Ishikawa (cell line): Measurements from ENCODE around the gene PSME2.

ENCODE experiments used
- CEBPB ChIP-seq: IDR thresholded peaks from 2 replicates; pipeline ENCODE4 v1.6.1; 2012
- CREB1 ChIP-seq: IDR thresholded peaks from 2 replicates; pipeline ENCODE4 v1.6.1; 2012; ENCODE audit warnings: low read depth
- EP300 ChIP-seq: IDR thresholded peaks from 2 replicates; pipeline ENCODE4 v1.6.1; 2012; ENCODE audit warnings: borderline replicate concordance
- RAD21 ChIP-seq: IDR thresholded peaks from 2 replicates; pipeline ENCODE4 v1.6.1; 2012; ENCODE audit warnings: low read depth
- TAF1 ChIP-seq: IDR thresholded peaks from 2 replicates; pipeline ENCODE4 v1.6.1; 2012; ENCODE audit warnings: low read depth, mild to moderate bottlenecking
- YY1 ChIP-seq: IDR thresholded peaks from 2 replicates; pipeline ENCODE4 v1.6.1; 2012; ENCODE audit warnings: low read depth
- TF ChIP-seq, protein P1 (sequence below): IDR thresholded peaks from 2 replicates; pipeline ENCODE4 v1.6.1; 2012

DNA sequence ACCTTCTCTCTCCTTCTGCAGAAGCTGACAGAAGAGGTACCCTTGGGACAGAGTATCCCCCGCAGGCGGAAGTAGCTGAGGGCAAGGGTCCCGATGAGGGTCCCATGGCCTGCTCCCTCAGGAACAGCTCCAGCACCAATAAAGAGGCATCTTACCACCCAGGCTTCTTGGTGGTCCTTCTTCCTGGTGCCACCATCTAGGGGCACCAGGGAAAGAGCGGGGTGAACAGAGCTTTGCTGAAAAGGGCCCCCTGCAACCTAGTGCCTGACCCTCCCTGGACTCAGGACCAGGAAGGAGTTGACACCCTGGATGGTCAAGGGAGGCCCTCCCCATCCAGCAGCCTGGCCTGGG lies 14.1 kb upstream of the PSME2 start:
- no peak for TF ChIP-seq EP300
- TF ChIP-seq TAF1: no peak
- TF ChIP-seq, protein P1, sequence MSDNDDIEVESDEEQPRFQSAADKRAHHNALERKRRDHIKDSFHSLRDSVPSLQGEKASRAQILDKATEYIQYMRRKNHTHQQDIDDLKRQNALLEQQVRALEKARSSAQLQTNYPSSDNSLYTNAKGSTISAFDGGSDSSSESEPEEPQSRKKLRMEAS: no peak
- TF ChIP-seq CREB1: no peak
- no peak for TF ChIP-seq CEBPB
- TF ChIP-seq RAD21: no peak
- TF ChIP-seq YY1: no peak
